A549 treated with DMSO at 1 μM for 4 hours (cell line): ENCODE results near the gene CATSPER2. TPM values are rescaled to one million over a fixed set of nuclear protein-coding genes. Genes with fewer than 3 reads are reported as not detected.

Experiments used
- total RNA-seq: library from RNA; stranded (reverse); fragments of 200-300 nt; extraction: Qiagen RNA extraction; gene quantifications from 5 replicates; pipeline ENCODE4 v1.2.3, GENCODE V29; 2022; ENCODE audit warnings: low read depth

Gene CATSPER2
- 0.36 to 1.9 TPM (median 0.69 TPM) in 5 replicates for total RNA-seq

DNA sequence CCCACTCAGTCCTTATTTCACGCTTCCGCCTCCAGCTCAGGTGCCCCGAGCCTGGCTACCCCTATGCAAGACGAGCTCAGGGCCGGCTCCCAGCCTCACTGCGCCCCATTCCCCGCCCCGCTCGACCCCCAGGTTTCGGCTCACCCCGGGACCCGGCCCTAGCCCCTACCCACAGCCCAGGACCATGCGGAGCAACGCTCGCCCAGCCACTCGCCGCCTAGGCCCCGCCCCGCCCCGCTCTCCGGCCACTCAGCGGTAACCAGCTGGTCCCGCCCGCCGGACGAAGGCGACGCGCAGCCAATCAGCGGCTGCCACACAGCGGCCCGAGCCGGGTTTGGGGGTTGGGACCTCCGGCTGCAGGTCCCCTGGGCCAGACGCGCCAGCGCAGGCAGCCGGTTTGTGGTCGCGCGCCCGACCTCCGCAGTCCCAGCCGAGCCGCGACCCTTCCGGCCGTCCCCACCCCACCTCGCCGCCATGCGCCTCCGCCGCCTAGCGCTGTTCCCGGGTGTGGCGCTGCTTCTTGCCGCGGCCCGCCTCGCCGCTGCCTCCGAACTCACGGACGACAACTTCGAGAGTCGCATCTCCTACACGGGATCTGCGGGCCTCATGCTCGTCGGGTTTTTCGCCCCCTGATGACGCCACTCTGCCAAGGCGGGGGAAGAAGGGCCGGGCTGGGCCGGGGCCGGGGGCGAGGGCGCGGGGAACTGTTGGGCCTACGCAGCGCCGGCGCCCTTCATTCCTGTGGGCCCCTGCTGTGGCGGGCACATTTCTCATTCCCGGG lies at the start of gene CATSPER2:
TSS of gene CATSPER2 (minus strand) at position 196 of the 781 bp plus-strand sequence. CDS start 783 bp downstream, outside the sequence.

DNA sequence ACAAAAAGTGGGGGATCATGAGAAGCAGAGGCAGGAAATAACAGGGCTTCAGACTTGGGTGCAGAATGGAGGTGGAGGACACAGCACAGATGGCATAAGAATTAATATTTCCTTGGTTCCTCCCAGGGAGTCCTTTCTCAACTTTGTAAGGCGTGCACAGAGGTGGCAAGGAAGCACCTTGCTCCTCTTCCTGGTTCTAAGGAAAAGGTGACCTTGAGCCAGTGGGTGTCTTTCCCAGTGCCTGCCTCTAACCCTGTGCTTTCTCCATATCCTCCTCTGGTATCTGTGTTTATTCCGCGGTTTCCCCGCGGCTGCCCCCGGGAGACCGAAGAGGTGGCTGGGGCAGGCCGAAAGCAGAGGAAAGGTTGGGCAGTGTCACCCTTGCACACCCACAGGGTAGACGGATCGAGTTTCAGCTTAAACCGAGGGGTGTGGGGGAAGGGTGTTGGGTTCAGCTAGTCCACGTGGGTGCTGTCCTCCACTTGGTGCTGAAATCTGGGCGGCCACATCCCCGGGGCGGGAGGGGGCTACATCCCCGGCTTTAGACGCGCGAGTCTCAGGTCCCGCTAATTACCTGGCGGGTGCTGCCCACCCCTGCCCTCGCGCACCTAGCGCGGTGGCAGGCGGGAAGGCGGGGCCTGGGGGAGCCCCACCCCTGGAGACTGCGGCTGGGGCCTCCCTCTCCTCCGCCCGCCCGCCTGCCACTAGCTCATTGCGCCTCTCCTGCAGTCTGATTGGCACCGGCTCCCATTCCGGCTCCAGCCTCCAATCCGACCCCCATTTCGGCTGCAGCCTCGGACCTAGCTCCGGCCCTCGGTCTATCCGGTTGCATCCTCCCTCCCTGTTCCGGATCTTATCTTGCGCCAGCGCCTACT lies 44.7 kb upstream of the CATSPER2 start, which contains the start of gene CKMT1A:
TSS of gene CKMT1A (plus strand) at position 712 of the 875 bp plus-strand sequence. CDS start 192 bp downstream, outside the sequence.

DNA sequence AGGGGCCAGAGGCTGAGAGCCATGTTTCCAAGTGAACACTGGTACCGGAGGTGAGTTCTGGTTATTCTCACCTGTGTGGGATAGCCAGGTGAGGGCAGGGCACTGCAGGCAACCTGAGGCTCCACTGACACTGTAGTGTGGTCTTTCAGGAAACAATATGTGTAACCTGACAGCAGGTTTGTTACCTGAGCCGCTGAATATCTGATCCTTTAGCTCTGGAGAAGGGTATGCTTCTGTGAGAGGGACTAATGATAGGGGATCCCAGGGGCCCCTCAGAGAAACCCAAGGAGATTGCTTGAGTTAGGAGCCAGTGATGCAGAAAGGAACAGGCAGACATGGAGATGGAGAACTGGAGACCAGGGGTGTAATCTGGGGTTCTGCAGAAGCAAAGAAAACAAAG lies 29.9 kb downstream of the CATSPER2 start, which contains the start of gene STRC:
TSS of gene STRC (minus strand) at position 101 of the 400 bp plus-strand sequence. CDS start at position 23, 78 bp downstream.

DNA sequence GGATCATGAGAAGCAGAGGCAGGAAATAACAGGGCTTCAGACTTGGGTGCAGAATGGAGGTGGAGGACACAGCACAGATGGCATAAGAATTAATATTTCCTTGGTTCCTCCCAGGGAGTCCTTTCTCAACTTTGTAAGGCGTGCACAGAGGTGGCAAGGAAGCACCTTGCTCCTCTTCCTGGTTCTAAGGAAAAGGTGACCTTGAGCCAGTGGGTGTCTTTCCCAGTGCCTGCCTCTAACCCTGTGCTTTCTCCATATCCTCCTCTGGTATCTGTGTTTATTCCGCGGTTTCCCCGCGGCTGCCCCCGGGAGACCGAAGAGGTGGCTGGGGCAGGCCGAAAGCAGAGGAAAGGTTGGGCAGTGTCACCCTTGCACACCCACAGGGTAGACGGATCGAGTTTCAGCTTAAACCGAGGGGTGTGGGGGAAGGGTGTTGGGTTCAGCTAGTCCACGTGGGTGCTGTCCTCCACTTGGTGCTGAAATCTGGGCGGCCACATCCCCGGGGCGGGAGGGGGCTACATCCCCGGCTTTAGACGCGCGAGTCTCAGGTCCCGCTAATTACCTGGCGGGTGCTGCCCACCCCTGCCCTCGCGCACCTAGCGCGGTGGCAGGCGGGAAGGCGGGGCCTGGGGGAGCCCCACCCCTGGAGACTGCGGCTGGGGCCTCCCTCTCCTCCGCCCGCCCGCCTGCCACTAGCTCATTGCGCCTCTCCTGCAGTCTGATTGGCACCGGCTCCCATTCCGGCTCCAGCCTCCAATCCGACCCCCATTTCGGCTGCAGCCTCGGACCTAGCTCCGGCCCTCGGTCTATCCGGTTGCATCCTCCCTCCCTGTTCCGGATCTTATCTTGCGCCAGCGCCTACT lies 55.1 kb downstream of the CATSPER2 start, which contains the start of gene CKMT1B:
TSS of gene CKMT1B (plus strand) at position 700 of the 863 bp plus-strand sequence. CDS start 192 bp downstream, outside the sequence.

DNA sequence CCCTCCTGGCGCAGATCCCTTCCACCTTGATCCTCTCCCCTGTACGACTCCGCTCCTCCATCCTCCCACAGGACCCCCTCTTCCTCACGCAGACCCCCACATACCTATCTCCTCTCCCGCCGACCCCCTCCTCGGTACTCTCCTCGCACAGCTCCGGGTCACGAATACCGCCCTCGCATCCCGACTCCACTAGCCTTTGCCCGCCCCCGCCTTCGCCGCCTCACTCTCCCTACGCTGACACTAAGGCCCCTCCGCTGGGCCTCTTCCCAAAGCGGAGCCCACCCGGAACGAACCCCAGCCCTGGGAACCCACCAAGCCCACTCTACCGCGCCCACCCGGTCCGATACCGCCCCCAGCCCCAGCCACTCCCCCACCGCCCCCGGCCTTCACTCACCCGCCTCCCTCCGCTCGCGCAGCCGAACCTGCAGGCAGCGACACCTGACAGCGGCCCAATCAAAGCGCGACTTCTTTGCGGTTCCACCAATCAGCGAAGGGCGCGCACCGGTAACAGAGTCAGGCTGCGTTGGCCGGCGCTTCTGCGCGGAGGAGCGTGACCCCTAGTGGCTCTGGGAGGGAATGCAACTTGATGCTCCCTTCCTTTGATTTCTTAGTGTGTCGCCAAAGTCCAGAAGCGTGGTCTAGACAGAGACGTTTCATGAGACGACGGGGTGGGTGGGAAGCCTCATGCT lies 58.7 kb downstream of the CATSPER2 start, which contains the start of gene PPIP5K1:
TSS of gene PPIP5K1 (minus strand) at position 431 of the 689 bp plus-strand sequence. CDS start 5,704 bp downstream, outside the sequence.

Other genes starting within 250 kb of the CATSPER2 start
- 16.5 to 23.1 TPM (median 21.9 TPM) in 5 replicates for gene TP53BP1, start 155.7 kb downstream of the CATSPER2 start, total RNA-seq
- 0.75 to 0.99 TPM (median 0.84 TPM) in 5 replicates for gene MAP1A, start 131.2 kb downstream of the CATSPER2 start, total RNA-seq
- 5.3 to 8.8 TPM (median 7.2 TPM) in 5 replicates for gene PPIP5K1, start 58.6 kb downstream of the CATSPER2 start, total RNA-seq
- 2.5 to 4.8 TPM (median 4.2 TPM) in 5 replicates for gene CKMT1B, start 54.8 kb downstream of the CATSPER2 start, total RNA-seq
- gene STRC, start 30.0 kb downstream of the CATSPER2 start, total RNA-seq = 0.02 to 0.23 TPM (median 0.09 TPM) in 5 replicates
- gene CKMT1A, start 45.0 kb upstream of the CATSPER2 start, total RNA-seq = 2.2 to 3.1 TPM (median 2.7 TPM) in 5 replicates
- 269 to 374 TPM (median 348 TPM) in 5 replicates for gene PDIA3, start 97.6 kb upstream of the CATSPER2 start, total RNA-seq
- gene ELL3, start 128.1 kb upstream of the CATSPER2 start, total RNA-seq = 0.77 to 1.8 TPM (median 1.6 TPM) in 5 replicates
- 471 to 668 TPM (median 637 TPM) in 5 replicates for gene SERF2, start 143.5 kb upstream of the CATSPER2 start, total RNA-seq
- 0.06 to 0.23 TPM (median 0.12 TPM) in 4 of 5 replicates, not detected in the other for gene SERINC4, start 151.4 kb upstream of the CATSPER2 start, total RNA-seq
- 3.5 to 12.8 TPM (median 5.2 TPM) in 5 replicates for gene HYPK, start 151.8 kb upstream of the CATSPER2 start, total RNA-seq
- 25.7 to 28.2 TPM (median 27.4 TPM) in 5 replicates for gene MFAP1, start 175.8 kb upstream of the CATSPER2 start, total RNA-seq
- gene WDR76, start 178.2 kb upstream of the CATSPER2 start, total RNA-seq = 12.4 to 16.3 TPM (median 14.4 TPM) in 5 replicates